ENCODE measurements around the gene C12orf42. TPM values are rescaled to one million over a fixed set of nuclear protein-coding genes. Genes with fewer than 3 reads are reported as not detected.

Gene C12orf42
- total RNA-seq, 1 experiment from 2014 or later = not detected

DNA sequence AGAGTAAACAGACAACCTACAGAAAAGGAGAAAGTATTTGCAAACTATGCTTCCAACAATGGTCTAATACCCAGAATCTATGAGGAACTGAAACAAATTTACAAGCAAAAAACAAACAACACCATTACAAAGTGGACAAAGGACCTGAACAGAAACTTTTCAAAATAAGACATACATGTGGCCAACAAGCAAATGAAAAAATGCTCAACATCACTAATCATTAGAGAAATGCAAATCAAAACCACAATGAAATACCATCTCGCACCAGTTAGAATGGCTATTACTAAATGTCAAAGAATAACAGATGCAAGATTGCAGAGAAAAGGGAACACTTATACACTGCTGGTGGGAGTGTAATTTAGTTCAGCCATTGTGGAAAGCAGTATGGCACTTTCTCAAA, 125.8 kb downstream of the C12orf42 start:
- Histone ChIP-seq H3K4me1 (no peaks in the 10 kb centered on the region), H3K27me3 (no peaks in the 10 kb centered on the region), H3K9me3 (replicated peaks) (no peaks in the 10 kb centered on the region), H3K36me3 (no peaks in the 10 kb centered on the region), H3K4me3 (no peak overlapping the region), H3K27ac (no peak overlapping the region)
- no peak for DNase-seq

DNA sequence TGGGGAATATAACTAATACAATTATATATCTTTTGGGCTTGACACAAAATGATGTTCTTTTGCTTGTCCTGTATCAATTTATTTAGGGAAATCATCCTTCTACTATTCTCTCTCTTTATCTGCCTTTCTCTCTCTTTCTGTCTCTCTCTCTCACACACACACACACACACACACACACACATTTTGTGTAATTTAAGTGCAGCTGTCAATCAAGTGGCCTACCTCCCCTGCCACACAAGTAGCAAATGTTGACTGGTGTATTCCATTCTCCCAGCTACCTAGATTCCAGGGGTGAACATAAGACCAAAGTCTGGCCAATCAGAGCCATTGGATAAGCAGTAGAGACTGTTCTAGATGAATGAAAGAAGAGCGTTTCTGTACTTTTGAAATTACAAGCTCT, 127.6 kb downstream of the C12orf42 start:
- Histone ChIP-seq H3K27me3 (no peaks in the 10 kb centered on the region), H3K36me3 (no peaks in the 10 kb centered on the region), H3K9me3 (replicated peaks) (no peaks in the 10 kb centered on the region; the same call in 1 of the 2 replicates), H3K4me1 (no peaks in the 10 kb centered on the region), H3K27ac (no peak overlapping the region), H3K4me3 (no peak overlapping the region)
- DNase-seq = no peak

DNA sequence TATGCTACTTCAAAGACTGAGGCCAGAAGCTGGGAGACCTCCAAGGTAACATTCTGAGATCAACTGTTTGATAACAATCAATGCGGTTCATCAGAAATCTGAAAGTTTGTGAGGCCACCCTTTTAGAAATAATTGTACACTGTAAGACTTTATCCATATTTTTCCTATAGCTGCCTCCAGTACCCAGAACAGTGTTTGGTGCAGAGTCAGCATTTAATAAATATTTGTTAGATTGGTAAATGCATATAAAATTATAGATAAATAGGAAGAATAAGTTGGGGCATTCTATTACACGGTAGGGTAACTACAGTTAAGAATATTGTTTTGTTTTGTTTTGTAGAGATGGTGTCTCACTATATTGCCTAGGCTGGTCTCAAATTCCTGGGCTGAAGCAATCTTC, 141.4 kb downstream of the C12orf42 start:
- Histone ChIP-seq H3K9me3 (replicated peaks) (no peaks in the 10 kb centered on the region), H3K4me1 (no peaks in the 10 kb centered on the region), H3K27ac (no peak overlapping the region), H3K4me3 (no peak overlapping the region), H3K27me3 (no peaks in the 10 kb centered on the region), H3K36me3 (no peaks in the 10 kb centered on the region)
- DNase-seq = no peak

DNA sequence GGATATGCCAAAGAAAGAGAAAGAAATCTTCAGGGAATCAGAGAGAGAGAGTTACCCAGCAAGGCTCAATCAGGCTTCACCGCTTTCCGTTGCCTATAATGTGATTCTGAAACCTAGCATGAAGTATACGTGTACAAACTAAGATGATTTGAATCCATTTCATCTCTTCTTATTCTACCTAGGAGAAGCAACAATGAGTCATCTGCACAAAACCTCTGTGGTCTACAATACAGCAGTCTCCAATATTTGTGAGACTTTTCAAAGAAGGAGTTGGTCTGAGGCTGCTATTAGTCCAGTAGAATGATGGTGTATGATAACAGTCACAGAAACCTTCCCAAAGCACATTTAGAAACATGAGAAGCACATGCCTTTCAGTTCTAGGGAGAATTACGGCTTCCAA, 141.9 kb downstream of the C12orf42 start:
- Histone ChIP-seq H3K4me3 (no peak overlapping the region), H3K9me3 (replicated peaks) (no peaks in the 10 kb centered on the region), H3K36me3 (no peaks in the 10 kb centered on the region), H3K27me3 (no peaks in the 10 kb centered on the region), H3K4me1 (no peaks in the 10 kb centered on the region), H3K27ac (no peak overlapping the region)
- DNase-seq = no peak

DNA sequence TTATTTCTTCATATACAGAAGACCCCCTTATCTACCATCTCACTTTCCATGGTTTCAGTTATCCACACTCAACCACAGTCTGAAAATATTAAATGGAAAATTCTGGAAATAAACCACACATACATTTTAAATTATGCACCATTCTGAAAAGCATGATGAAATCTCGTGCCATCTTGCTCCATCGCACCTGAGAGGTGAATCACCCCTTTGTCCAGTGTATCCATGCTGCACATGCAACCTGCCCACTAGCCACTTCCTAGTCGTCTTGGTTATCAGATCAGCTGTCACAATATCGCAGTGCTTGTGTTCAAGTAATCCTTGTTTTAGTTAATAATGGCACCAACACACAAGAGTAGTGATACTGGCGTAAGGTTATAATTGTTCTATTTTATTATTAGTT, 145.7 kb downstream of the C12orf42 start:
- no peaks in the 10 kb centered on the region for H3K36me3 ChIP-seq
- H3K4me1 ChIP-seq = no peaks in the 10 kb centered on the region
- H3K9me3 ChIP-seq (replicated peaks) = no peaks in the 10 kb centered on the region
- no peak for DNase-seq
- no peak overlapping the region for H3K4me3 ChIP-seq
- no peaks in the 10 kb centered on the region for H3K27me3 ChIP-seq
- H3K27ac ChIP-seq = no peak overlapping the region

DNA sequence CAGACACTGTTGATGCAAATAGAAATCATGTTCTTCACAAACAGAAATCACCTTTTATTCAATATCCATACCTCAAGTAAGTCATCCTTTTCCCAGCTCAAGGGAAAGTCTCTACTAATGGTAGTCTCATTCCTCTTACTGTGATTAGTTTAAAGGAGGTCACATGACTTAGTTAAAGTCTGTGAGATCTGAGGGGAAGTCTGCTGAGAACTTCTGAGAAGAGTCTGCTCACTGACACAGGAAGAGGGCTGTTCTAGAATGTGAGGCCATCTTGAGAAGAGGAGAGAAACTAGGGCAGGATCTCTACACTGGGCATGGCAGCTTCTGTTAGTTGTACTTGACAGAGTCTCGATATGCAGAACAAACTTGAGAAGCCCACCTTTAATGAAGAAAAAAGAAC, 146.8 kb downstream of the C12orf42 start:
- Histone ChIP-seq H3K4me1 (no peaks in the 10 kb centered on the region), H3K27me3 (no peaks in the 10 kb centered on the region), H3K4me3 (no peak overlapping the region), H3K9me3 (replicated peaks) (no peaks in the 10 kb centered on the region), H3K36me3 (no peaks in the 10 kb centered on the region), H3K27ac (no peak overlapping the region)
- no peak for DNase-seq

DNA sequence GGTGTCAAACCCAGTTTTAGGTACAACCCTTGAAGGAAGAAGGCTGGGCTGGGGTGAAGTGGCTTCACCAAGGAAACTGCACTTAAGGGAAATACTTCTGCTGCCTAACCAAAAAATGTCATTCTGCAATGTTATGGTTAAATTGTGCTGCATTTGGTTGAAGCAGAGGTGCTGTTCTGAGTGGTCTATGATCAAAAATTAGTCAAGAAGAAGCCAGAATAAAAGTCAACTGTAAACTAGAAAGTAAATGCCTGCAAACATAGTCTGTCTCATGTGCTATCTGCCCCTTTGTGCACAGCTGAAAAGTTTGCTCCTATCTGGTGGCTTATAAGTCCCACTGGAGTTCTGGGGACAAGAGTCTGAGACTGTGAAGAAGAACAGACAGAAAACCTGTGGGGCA, 158.8 kb downstream of the C12orf42 start:
- Histone ChIP-seq H3K36me3 (no peaks in the 10 kb centered on the region), H3K4me1 (no peaks in the 10 kb centered on the region), H3K27ac (no peak overlapping the region), H3K4me3 (no peak overlapping the region), H3K27me3 (no peaks in the 10 kb centered on the region), H3K9me3 (replicated peaks) (no peaks in the 10 kb centered on the region)
- no peak for DNase-seq

DNA sequence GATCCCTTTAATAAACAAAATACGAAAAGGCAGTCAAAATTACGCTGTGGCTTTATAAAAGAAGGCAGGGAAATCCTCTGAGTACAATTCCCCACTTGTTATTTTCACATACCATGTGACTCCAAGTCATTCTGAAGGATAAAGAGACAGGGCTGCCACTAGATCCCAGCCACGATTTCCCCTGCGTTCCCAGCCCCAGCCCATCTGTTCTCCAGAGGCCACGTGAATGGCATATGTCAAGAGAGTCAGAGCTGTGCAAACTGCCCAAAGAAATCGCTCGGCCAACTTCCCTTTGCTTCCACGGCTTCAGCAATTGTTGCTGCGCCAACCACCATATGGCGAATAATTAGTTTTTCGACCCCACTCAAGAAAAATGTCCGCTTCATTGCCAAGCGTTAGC, 161.3 kb downstream of the C12orf42 start:
- no peak overlapping the region for H3K27ac ChIP-seq

DNA sequence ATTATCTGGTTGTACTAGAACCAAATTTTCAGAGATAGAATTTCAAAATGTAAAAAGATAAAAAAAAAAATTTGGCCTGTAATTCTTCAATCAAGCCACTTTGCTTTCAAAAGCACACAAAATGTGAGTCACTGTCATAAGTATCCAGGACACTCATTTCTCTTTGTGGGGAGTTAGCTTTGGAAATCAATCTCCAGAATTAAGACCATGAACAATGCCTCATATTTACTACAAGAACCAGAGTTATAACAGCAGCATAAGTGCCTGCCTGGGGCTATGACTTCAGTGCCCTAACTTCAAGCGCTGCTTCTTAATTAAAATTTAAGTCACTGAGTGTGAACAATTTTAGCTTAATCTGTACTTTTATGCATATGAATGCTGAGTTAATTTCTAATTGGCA, 162.1 kb downstream of the C12orf42 start:
- no peak for DNase-seq
- Histone ChIP-seq H3K36me3 (no peaks in the 10 kb centered on the region), H3K27ac (no peak overlapping the region), H3K4me3 (no peak overlapping the region), H3K27me3 (no peaks in the 10 kb centered on the region), H3K9me3 (replicated peaks) (no peaks in the 10 kb centered on the region), H3K4me1 (no peaks in the 10 kb centered on the region)

More for the DNA sequence above, 161.3 kb downstream of the C12orf42 start:
- Histone ChIP-seq H3K27me3 (no peaks in the 10 kb centered on the region), H3K4me1 (no peaks in the 10 kb centered on the region), H3K36me3 (no peaks in the 10 kb centered on the region), H3K9me3 (replicated peaks) (no peaks in the 10 kb centered on the region), H3K4me3 (no peak overlapping the region)
- DNase-seq = no peak

DNA sequence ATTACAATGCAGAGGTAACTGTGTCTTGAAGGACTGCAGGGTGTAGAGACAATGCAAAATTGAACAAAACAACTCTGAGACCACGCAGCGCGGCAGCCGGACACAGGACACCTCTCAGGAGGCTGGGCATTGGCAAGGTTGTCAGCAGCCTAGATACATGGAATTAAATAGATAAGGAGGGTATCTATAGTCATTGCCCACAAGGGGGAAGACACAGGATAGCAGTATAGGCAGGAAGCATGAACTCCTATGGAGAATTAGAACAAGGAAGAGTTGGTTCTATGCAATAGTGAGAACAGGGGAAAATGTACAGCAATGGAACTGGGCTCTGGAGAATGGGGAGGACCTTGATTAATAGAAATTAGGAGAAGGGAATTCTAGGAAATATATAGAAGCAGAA, 164.1 kb downstream of the C12orf42 start:
- Histone ChIP-seq H3K4me1 (no peaks in the 10 kb centered on the region), H3K4me3 (no peak overlapping the region), H3K27ac (no peak overlapping the region), H3K27me3 (no peaks in the 10 kb centered on the region), H3K9me3 (replicated peaks) (no peaks in the 10 kb centered on the region), H3K36me3 (no peaks in the 10 kb centered on the region)
- no peak for DNase-seq

DNA sequence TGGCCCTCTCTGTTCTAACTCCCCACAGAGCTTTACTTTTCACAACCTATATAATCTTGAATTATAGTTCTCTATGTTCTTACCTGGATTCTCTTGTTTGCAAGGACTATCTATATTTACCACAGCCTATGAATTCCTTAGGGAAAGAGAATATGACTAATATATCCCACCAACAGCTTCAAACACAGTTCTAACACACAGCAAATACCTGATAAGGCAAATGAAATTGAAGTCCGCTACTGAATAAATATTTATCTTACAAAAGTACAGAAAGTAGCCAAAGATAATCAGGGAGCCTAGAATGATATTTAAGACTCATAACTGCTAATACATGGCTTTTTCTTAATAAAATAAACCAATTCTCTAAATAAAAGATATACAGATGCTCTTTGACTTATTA, 165.1 kb downstream of the C12orf42 start:
- Histone ChIP-seq H3K4me3 (no peak overlapping the region), H3K27me3 (no peaks in the 10 kb centered on the region)
- DNase-seq = no peak

DNA sequence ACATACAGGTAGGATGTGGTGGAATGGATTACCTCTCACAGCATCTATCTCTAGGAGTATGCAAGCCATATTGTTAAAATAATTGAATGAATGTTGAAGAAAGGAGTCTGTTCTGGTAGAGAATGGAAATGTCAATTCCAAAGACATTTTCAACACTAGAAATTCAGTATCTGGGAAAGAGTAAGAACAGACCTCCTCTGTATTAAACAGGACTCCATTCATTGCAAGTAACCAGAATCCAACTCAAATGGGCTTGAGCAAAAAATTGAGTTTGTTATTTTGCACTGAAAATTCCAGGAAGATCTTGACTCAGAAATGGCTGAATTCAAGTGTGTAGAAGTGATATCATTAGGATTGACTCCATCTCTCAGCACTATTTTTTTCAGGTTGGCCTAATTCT, 168.1 kb downstream of the C12orf42 start:
- no peak overlapping the region for H3K27ac ChIP-seq
- no peaks in the 10 kb centered on the region for H3K36me3 ChIP-seq
- H3K4me3 ChIP-seq = no peak overlapping the region
- H3K9me3 ChIP-seq (replicated peaks) = no peaks in the 10 kb centered on the region
- no peaks in the 10 kb centered on the region for H3K27me3 ChIP-seq
- DNase-seq = no peak
- H3K4me1 ChIP-seq = no peaks in the 10 kb centered on the region

More for the DNA sequence above, 165.1 kb downstream of the C12orf42 start:
- H3K4me1 ChIP-seq = no peaks in the 10 kb centered on the region
- no peaks in the 10 kb centered on the region for H3K36me3 ChIP-seq
- H3K9me3 ChIP-seq (replicated peaks) = no peaks in the 10 kb centered on the region
- no peak overlapping the region for H3K27ac ChIP-seq

DNA sequence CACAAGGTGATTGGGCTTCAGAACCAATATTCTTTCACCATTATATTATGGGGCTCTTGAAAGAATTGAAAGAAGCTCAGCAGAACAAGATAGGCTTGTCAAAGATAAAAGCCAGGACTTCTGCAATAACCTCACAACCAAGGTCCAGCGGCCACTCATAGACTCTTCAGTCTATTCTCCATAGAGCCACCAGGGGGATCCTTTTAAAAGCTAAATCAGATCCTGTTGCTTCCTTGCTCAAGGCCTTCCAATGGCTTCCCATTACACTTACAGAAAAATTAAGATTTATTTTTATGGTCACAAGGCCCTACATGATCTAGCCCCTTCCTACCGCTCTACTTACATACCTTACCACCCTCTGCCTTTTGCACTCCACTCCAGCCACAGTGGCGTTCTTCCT, 169.6 kb downstream of the C12orf42 start:
- Histone ChIP-seq H3K36me3 (no peaks in the 10 kb centered on the region), H3K9me3 (replicated peaks) (no peaks in the 10 kb centered on the region), H3K27ac (no peak overlapping the region), H3K4me1 (no peaks in the 10 kb centered on the region), H3K4me3 (no peak overlapping the region), H3K27me3 (no peaks in the 10 kb centered on the region)
- peak in 1 of 2 experiments; percentile 31 for DNase-seq

DNA sequence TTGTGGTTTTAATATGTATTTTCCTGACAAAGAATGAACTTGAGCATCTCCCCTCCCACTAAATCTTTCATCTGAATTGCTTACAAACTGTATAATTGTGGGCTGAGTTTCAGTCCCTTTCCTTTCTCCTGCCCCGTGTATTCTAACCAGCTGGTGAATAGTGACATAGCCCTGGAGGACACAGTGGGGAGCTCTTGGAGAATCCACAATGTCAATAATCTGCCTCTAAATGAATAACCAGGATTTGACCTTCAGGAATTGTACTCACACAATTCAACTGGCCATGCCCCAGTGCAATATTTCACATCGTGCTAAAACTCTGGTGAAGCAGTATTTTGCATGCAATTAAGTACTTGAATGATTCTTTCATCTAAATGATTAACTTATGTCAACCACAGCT, 177.2 kb downstream of the C12orf42 start:
- no peaks in the 10 kb centered on the region for H3K36me3 ChIP-seq
- no peaks in the 10 kb centered on the region for H3K27me3 ChIP-seq
- H3K27ac ChIP-seq = no peak overlapping the region
- H3K4me1 ChIP-seq = no peaks in the 10 kb centered on the region
- H3K4me3 ChIP-seq = no peak overlapping the region
- no peak for DNase-seq
- H3K9me3 ChIP-seq (replicated peaks) = no peaks in the 10 kb centered on the region

DNA sequence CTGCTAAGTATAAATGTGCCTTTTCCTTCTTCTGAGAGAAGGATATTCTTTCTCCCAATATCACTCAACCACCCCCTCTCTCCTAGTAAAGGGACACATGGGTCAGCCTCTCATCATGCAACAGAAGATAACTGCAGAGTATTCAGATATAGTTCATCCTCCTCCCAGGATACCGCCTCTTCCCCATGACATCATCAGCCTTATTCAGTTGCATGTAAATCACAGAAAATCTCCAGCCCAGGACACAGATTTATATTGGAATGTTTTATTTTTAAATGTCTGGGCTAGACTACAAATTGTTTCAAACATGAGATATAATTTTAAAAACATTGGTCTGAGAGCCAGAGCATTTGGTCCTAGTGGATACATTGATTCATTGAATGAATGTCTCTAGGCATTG, 178.5 kb downstream of the C12orf42 start:
- H3K27ac ChIP-seq = no peak overlapping the region
- H3K36me3 ChIP-seq = no peaks in the 10 kb centered on the region
- DNase-seq = no peak
- H3K4me1 ChIP-seq = no peaks in the 10 kb centered on the region
- no peak overlapping the region for H3K4me3 ChIP-seq
- no peaks in the 10 kb centered on the region for H3K9me3 ChIP-seq (replicated peaks)
- H3K27me3 ChIP-seq = no peaks in the 10 kb centered on the region

DNA sequence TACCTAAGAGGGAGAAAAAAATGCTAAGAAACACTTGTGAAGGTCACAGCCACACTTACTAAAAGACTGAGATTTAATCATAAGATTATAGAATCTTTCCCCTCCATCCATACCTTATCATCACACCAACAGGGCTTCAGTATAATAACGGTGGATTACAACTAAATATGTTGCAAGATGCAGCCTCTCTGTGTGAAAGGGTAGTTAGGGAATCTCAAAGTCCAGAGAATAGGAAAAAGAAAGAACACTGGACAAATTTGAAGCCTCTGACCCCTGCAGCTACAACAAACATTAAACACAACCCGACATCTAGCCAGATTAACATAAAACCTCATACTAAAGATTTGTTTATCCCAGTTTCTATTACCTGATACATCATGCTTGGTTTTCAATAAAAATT, 181.0 kb downstream of the C12orf42 start:
- no peaks in the 10 kb centered on the region for H3K27me3 ChIP-seq
- no peaks in the 10 kb centered on the region for H3K9me3 ChIP-seq (replicated peaks)
- H3K4me1 ChIP-seq = no peaks in the 10 kb centered on the region
- H3K36me3 ChIP-seq = no peaks in the 10 kb centered on the region
- H3K27ac ChIP-seq = no peak overlapping the region
- DNase-seq = no peak
- no peak overlapping the region for H3K4me3 ChIP-seq

DNA sequence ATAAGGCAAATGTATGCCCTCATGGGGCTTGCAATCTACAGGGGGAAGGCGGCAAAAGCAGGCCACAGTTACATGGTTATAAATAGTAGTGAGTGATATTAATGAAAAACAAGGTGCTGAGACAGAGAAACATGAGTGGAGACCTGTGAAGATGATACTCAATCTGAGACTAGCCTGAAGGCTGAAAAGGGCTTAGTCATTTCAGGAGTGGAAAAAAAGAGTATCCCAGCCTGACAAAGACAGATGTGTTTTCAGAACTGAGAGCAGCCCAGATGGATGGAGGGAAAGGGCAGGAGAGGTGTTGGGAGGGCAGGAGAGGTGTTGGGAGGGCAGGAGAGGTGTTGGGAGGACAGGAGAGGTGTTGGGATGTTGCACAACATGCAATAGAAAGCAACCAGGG, 181.9 kb downstream of the C12orf42 start:
- Histone ChIP-seq H3K9me3 (replicated peaks) (no peaks in the 10 kb centered on the region), H3K27ac (no peak overlapping the region), H3K4me1 (no peaks in the 10 kb centered on the region), H3K36me3 (no peaks in the 10 kb centered on the region), H3K27me3 (no peaks in the 10 kb centered on the region), H3K4me3 (no peak overlapping the region)
- no peak for DNase-seq
